ENCODE measurements around the gene CCND1.
"Not testable (repeated sequence)": the region's sequence is repeated elsewhere in the genome, so short reads cannot be mapped to it uniquely, and the experiment has no call there.

CCND1 gene

DNA sequence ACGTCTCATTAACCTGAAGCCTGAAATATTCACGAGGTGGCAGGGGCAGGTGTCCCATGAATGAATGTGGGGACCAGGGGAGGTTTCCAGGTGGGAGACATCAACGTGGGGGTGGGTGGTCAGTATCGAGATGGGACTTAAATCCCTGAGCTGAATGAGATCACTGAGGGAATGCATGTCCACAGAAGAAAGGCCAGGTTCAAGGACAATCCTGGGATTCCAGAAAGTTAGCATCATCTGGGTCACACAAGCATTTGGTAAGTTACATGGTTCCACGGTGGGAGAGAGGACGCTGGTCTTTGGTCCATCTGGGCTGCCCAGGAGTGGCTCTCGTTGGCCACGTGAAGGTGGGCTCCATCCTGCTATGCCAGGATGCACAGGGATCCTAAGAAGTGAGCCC, 22.7 kb upstream of the CCND1 start:
- no peak for DNase-seq

DNA sequence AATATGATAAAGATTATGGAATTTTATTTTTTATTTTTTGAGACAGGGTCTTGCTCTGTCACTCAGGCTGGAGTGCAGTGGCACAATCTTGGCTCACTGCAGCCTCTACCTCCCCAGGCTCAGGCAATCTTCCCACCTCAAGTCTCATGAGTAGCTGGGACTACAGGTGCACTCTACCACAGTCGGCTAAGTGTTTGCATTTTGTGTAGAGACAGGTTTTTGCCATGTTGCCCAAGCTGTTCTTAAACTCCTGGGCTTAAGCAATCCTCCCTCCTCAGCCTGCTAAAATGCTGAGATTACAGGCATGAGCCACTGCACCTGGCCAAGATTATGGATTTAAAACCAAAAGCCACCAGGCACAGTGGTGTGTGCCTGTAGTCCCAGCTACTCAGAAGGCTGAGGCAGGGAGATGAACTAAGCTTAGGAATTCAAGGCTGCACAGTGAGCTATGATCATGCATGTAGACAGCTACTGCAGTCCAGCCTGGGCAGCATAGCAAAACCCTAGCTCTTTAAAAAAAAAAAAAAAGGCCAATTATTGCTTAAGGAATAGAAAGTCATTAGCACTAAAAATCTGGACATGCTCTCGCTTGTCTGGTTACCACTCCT, 20.2 kb upstream of the CCND1 start:
- DNase-seq = no peak

DNA sequence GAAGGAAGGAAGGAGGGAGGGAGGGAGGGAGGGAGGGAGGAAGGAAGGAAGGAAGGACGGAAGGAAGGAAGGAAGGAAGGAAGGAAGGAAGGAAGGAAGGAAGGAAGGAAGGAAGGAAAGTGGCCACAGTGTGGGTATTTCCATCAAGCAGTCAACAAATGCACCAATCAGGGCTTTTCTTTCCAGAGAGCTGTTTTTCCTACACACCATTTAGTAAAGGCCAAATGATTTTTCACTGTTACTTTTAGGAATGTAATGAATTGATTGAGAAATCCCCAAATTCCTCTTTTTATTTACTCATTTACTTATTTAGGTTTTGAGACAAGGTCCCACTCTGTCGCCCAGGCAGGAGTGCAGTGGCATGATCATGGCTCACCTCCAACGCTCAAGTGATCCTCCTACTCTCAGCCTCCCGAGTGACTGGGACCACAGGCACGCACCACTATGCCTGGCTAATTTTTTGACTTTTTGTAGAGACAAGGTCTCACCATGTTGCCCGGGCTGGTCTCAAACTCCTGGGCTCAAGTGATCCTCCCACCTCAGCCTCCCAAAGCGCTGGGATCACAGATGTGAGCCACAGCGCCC, 18.8 kb upstream of the CCND1 start:
- DNase-seq = not testable (repeated sequence)

DNA sequence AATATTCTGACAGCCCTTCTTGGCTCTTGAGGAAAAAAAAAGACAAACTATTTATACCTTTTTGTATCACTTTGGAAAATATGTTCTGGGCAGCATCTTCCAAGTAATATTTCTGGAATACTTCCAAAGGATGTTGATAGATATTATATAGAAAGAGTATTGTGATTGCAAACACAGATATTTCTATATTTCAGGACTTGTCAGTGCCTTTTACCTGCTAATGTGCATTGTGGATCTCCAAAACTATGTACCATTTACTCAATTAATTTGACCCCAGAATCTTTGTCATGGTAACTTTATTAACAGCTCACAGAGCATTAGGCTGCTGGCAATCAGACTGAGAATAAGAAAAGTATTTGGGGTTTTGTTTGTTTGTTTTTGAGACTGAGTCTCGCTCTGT, 16.7 kb upstream of the CCND1 start:
- no peak for DNase-seq

DNA sequence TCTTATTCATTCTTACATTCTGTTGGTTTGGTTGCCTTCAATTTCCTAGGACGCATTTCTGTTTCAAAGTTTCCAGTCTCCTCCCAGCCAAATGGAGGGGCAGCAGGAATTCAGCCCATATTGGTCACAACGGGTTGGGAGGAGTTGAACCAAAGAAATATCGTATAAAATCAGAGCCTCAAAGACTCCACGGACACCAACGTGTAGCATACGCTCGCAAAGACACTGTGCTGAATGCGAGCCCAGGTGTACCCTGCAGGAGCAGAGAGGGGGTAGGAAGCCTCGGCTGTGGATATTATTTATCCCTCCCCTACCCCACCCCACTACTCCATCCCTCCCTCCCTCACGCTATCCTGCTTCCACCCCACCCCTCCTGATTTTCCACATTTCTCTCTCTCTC, 15.5 kb upstream of the CCND1 start:
- no peak for DNase-seq

DNA sequence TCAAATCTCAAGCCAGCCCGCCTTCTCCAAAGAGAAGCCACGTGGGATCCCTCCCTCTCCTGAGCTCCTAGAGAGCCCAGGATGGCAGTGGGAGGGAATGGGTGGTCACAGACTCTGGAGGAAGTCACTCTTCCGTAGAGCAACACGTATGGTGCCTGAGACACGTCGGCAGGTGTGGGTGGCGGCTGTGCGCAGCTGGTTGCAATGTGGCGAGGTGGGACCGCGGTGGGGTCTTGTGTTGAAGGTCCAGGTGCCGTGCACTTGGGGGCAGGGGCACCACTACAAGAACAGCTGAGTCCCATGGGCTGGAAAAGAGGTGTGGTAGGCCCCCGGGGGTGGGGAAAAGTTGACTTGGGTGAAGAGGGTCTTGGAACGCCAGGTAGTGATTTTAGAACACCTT, 13.4 kb upstream of the CCND1 start:
- no peak for DNase-seq

DNA sequence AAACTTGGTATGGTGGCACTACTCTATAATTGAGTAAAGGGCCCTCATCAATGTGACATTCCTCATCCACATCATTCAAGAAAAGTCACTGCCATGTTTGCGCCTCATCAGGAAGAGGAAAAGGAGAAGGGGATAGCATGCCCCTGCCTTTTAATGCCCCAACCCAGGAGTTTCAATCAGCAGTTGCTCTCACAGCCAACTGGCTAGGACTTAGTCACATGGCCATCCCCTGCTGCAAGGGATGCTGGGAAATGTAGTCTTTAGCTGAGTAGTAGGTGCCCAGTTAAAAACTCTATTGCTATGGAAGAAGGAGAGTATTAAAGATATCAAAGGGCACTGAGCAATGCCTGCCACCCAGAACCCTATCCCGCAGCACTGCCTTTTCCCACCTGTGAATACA, 10.9 kb upstream of the CCND1 start:
- DNase-seq = no peak

DNA sequence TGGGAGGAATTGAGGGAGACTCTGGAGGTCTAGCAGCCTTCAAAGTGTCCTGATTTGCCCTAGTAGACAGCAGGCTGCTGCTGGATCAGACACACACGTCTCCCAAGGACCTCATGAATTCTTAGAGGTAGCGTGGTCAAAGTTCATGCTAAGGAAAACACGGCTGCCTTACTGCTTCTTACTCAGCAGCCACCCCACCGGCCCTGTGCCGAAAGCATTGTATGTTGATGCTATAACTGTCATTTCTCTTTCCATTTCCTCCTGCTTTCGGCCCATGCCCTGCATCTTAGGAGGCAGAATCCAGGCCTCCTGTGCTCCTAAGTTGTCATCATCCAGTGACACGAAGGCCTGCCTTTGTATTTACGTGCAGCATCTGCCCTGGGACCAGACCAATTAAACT, 10.5 kb upstream of the CCND1 start:
- no peak for DNase-seq

DNA sequence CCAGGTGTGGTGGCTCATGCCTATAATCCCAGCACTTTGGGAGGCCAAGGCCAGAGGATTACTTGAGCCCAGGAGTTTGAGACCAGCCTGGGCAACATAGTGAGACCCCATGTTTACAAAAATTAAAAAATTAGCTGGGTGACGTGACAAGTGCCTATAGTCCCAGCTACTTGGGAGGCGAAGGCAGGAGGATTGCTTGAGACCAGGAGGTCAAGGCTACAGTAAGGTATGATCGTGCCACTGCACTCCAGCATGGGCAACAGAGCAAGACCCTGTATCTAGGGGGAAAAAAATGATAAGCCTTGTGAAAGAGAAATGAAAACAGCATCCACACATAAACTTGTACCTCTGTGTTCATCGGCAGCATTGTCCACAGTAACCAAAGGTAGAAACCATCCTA, 8.1 kb upstream of the CCND1 start:
- no peak for DNase-seq

DNA sequence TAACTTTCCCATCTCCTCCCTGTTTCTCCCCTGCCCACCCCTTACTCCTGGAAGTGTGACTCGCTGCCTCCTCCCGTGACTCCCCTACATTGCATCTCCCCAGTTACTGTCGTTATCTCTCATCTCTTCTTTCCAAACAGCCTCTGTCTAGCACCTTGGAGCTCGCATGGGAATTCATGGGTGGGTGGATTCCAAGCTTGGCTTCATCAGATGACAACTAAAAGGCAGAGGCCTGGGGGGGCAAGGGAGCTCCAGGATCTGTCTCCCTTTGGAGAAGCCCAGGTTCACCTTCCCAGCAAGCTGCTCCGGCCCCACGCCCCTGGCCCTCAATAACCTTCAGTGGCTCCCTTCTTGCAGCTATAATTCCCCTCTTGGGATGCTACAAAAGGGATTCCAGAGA, 6.9 kb upstream of the CCND1 start:
- no peak for DNase-seq

DNA sequence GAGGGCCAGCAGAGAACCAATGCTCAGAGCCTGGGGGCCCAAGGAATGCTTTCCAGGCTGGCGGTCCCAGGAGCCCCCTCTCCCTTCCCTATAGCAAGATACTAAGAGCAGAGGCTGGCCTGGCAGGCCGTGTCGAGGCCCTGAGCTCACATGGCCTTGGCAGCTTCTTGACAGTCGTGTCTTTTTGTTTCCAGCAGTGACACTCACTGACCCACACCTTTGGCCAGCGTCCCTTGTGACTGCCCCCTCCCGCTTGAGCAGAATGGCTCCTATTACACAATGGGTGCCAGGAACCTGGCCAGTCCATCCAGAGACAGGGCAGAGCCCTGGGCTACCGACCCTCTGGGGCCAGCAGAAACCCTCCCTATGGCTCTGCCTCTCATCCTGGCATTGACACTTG, 6.4 kb upstream of the CCND1 start:
- no peak for DNase-seq

DNA sequence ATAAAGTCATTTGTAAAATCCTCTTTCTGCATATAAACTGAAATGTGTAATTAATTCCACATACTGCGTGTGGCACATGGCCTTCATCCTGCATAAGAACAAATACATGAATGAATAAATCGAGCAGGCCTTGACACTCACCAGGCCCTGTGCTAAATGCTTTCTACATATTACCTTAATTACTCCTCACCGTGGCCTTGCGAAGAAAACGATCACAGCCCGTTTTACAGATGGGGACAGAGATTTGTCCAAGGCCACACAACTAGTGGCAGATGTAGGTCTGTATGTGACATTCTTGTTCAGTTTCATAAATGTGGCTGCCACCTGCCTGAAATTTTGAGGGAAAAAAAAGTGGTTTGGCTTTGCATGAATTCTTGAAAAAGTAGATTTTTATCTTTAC, 5.8 kb upstream of the CCND1 start:
- DNase-seq = no peak

DNA sequence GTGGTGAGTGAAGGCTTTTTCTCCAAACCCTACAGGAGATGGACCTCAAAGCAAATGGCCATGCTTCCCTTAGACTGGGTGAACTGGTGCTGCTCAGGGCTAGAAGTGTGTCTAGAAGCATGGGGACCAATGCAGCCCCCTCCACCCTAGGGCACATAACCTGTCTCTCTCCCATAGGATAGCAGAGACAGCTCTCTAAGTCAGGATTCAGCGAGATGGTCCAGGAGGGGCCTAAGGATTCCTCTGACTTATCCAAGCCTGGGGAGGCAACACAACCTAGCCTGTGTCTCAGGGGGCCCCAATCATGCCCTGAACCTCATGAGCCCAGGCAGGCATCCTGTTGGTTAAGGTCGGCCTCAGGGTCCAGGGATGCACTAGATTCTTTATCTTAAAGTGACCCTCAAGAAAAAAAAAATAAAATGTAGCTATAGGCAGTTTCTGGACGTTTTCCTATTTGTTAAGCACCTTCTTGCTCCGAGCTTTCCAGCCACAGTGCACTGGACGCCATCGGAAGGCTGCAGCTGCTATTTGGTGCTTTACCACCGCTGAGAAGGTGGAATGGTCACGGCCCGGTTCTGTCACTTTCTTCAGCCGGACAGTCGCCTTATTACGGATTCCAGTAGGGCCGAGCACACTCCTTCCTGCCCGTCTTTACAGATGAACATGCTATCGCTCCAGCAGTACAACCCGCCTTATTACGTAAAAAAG, 5.0 kb upstream of the CCND1 start:
- DNase-seq = no peak

DNA sequence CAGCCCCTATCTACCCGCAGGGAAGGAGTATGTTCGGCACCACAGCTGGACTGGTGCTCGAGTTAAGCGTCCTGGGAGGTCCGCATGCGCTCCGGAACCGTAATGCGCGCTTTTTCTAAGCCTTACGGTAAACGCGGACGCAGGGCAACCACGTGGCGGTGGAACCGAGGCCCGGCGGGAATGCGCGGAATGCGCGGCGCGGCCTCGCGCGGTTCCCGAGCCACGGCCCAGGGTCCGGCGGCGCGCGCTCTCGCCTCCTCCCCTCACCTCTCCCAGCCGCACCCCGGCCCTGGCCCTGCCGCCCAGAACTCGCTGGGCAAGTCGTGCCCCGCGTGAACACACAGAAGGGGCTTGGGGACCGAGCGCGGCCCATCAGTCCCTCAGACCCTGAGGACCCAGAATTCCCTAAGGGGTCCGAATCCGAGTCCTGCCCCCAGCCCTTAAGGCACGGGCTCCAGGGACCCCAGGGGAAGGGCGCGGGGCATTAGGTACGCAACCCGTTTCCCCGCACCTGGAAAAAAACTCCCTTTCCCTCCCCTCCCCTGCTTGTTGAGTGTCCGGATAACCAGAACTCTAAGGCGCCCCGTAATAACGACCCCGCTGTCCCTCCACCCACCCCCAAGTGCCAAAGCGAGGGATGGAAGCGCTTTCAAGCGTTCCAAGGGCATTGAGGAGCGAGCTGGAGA, 4.3 kb upstream of the CCND1 start:
- DNase-seq = no peak

DNA sequence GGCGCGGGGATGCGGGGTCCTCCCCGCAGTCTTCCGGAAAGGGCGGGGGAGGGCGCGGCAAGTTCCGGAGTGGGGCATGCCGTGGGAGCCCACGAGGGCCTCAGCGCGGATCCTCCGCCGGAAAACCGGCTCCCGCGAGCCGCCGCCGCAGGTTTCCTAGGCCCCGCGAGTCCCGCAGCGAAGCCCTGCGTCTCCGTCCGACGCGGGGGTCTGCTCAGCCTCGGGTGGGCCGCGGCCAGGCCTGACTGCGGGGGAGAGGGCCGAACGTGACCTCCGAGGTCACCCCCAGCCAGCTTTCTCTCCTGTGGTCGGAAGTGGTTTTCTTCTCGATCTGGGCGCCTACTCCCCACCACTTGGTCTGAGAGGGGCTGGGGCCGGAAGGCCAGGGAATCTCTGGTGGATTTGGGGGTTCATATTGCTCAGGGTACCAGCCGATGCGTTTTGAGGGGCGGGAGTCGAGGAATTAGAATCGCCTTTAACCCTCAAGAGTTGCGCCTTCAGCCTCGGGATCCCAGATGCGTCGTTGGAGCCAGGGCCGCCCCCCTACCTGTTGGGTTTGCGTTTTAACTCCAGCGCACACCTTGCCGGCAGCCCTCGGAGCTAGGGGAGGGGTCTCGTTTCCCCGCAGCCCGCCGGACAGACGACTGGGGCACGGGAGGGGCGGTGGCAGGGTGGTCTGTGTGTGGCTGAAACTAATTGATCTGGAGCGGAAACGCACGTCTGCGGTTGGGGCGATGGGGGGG, 3.6 kb upstream of the CCND1 start:
- no peak for DNase-seq

DNA sequence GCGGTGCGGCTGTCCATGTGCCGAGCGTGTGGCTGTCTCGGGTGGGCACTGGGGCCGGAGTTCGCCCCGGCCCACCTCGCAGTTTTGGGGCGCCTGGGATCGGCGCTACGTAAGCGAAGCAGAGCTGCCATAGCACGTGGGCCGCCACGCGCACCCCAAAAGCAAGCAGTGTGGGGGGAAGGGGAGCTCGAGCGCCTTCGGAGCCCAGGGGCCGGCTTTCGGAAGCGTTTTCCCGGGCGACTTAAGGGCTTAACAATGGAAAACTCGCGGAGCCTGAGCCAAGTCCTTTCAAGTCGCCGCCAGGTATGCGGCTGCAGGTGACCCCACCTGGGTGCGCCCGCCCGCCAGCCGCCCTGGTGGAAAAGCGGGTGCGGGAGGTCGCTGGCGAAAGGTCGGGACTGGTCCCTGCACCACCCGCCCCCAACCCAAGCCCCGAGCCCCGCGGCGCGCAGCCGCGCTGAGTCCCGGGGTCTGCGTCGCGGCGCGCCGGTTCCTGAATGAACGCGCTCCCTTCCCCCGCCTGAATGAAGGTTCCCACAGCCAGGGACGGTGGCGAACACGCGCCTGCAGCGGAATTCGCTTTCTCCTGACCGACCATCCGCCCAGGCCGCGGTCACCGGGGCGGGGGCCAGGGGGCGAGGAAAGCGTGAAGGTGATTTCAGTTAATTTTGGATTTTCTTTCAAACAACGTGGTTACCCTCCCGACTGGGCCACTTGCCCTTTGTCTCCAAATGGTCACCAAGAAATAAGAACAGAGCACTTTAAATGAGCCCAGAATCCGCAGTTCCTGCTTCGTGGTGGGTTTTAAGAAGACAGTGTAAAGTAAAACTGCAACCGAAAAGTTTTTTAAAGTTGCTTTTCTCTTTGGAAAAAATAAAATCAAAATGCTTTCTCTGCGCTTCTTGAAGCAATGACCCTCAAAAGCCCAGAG, 2.8 kb upstream of the CCND1 start:
- no peak for DNase-seq

DNA sequence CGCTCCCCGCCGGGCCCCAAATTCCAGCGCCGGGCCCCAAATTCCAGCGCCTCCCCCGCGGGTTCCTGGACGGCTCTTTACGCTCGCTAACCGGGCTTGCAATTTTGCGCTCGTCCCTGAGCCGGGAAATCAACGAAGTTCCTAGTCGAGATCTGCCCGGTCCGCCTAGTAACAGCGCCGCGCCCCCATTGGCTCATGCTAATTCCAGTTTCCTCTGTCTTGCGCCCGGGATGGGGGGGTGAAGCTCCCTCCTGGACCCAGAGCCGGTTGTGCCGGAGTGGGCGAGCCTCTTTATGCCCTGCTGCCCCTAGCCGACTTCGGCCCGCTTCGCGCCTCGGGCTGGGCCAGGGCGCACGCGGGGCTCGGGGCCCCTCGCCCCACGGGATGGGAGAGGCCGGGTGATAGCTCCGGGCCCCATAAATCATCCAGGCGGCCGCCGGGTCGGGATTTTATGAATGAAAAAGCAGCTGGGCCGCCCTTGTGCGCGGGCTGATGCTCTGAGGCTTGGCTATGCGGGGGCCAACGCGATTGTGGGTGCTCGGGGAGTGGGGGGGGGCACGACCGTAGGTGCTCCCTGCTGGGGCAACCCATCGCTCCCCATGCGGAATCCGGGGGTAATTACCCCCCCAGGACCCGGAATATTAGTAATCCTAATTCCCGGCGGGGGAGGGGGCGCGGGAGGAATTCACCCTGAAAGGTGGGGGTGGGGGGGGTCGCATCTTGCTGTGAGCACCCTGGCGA, 1.8 kb upstream of the CCND1 start:
- peak; percentile 22 for DNase-seq

DNA sequence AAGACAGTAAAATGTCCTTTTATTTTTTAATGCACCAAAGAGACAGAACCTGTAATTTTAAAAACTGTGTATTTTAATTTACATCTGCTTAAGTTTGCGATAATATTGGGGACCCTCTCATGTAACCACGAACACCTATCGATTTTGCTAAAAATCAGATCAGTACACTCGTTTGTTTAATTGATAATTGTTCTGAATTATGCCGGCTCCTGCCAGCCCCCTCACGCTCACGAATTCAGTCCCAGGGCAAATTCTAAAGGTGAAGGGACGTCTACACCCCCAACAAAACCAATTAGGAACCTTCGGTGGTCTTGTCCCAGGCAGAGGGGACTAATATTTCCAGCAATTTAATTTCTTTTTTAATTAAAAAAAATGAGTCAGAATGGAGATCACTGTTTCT, 1.1 kb upstream of the CCND1 start:
- no peak for DNase-seq

DNA sequence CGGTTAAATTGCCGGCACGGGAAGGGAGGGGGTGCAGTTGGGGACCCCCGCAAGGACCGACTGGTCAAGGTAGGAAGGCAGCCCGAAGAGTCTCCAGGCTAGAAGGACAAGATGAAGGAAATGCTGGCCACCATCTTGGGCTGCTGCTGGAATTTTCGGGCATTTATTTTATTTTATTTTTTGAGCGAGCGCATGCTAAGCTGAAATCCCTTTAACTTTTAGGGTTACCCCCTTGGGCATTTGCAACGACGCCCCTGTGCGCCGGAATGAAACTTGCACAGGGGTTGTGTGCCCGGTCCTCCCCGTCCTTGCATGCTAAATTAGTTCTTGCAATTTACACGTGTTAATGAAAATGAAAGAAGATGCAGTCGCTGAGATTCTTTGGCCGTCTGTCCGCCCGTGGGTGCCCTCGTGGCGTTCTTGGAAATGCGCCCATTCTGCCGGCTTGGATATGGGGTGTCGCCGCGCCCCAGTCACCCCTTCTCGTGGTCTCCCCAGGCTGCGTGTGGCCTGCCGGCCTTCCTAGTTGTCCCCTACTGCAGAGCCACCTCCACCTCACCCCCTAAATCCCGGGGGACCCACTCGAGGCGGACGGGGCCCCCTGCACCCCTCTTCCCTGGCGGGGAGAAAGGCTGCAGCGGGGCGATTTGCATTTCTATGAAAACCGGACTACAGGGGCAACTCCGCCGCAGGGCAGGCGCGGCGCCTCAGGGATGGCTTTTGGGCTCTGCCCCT, 529 bp upstream of the CCND1 start:
- DNase-seq = no peak

DNA sequence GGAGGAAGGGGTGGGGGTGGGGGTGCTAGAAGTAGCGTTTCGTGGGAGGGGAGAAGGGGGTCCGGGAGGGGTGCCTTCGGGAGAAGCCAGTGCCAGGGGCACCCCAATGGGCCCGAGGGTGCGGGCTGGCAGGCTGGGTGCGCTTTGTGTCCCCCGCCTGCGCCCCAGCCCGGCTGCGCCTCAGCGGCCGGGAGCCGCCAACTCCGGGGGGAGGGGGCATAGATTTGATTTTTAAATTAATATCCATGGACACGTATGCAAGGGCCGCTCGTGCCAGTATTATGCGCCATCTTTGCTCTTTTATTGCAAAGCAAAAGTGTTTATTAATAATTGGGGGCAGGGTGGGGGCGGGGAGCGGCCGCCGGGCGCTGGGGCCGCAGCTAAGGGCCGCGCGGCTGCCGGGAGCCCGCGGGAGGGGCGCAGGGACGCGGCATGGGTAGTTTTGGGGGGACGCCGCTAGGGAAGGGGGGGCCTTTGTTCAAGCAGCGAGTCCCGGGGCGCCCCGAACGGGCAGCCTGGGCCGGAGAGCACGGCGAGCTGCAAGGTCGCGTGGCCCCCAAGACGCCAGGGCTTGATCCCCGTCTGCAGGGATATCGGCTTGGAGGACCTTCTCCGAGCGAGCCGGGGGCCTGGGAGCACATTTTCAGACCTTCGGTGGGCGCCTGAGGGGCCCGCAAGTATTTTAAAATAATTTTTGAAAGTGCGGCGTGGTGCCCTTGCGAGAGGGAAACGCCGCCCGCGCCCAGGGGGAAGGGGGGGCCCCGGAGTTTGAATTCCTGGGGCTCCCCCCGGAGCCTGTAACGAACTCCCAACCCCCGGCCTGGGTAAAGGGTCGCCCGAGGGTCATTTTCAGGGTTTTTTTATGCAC, 959 bp downstream of the CCND1 start:
- DNase-seq = no peak

Data from stimulated activated CD4-positive, alpha-beta T cell treated with anti-CD3 and anti-CD28 coated beads, Interleukin-4, amount 100 ng/mL, for 24 hours (primary cell).